Lower lobe of right lung (tissue), 2 donors: ENCODE data around the gene SLC45A1. TPM values are rescaled to one million over a fixed set of nuclear protein-coding genes. Genes with fewer than 3 reads are reported as not detected.

ENCODE experiments used
- ATAC-seq, 2 donors: fragments of 200-7000 bp; cut with Tn5 transposase; one replicate each; pipeline ENCODE4 v1.9.1; 2020 to 2022; ENCODE audit warnings: mild to moderate bottlenecking in 2 of 2, moderate library complexity in 2 of 2
- DNase-seq: peaks from one replicate; pipeline ENCODE4 v3.0.0-alpha.2; 2020
- H3K27ac ChIP-seq: fragments of 200-600 bp; one replicate; pipeline ENCODE4 v1.8.0; 2022
- H3K27me3 ChIP-seq: fragments of 200-600 bp; one replicate; pipeline ENCODE4 v1.8.0; 2022; ENCODE audit warnings: low read depth
- H3K36me3 ChIP-seq: fragments of 200-600 bp; one replicate; pipeline ENCODE4 v1.8.0; 2022; ENCODE audit warnings: mild to moderate bottlenecking
- H3K4me1 ChIP-seq: fragments of 200-600 bp; one replicate; pipeline ENCODE4 v1.8.0; 2022
- H3K4me3 ChIP-seq: fragments of 200-600 bp; one replicate; pipeline ENCODE4 v1.8.0; 2022; ENCODE audit warnings: mild to moderate bottlenecking
- H3K9me3 ChIP-seq: fragments of 200-600 bp; one replicate; pipeline ENCODE4 v1.8.0; 2022
- CTCF ChIP-seq: fragments of 200-600 bp; IDR thresholded peaks from one replicate; pipeline ENCODE4 v1.8.0; 2022; ENCODE audit warnings: antibody characterized with exemption, mild to moderate bottlenecking
- intact Hi-C: fragments of 100-400 bp; cut with DNase I; formaldehyde crosslinking; loops from one replicate; pipeline ENCODE4 v1.11.0; 2022
- total RNA-seq: library from RNA; stranded (reverse); fragmentation: NEBNext Ultra II Directional; extraction: Animal tissue kit (Norgen Biotek cat#: 25700); gene quantifications from one replicate; pipeline ENCODE4 v1.2.1, GENCODE V29; 2021
- donor health status: DM: no; HTN: yes; CAD: no; lungs with severe emphysema.

The SLC45A1 gene
- total RNA-seq, 1 donor from 2014 or later, result 0.92 TPM

DNA sequence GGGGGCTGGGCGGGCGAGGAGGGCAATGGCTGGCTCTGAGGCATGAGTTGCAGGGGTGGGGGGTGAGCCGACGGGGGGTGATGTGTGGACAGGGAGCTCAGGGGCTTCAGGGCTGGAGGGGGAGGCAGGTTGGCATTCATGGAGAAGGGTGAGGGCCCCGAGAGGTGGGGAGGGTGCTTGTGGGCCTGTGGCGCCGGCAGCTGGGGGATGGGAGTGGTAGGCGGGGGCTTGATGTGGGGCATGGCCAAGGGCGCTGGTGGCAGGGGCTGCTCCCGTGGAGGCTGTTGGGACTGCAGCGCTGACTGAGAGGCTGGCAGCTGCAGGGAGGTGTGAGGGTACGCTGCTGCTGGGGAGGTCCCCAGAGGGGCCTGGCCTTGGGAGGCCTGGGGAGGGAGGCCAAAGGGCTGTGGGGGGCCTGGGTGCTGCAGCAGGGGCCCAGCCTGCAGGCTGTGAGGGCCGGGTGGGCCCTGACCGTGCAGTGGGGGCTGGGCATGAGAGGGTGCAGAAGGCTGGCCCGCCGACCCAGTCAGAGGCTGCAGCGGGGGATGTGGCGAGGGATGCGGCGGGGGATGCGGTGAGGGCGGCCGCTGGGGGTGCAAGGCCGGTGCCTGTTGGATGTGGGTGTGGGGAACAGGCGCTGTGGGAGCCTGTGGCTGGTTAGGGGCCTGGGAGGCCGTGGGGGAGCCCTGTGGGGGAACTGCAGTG, 42.7 kb downstream of the SLC45A1 start:
- no peak for TF ChIP-seq CTCF
- H3K9me3 ChIP-seq, result no peaks in the 10 kb centered on the region
- intact Hi-C loops, result no loop called here
- H3K36me3 ChIP-seq, result peaks cover 98% of the 10 kb centered on the region
- H3K27ac ChIP-seq, result no peak overlapping the region
- ATAC-seq (no peak), DNase-seq (no peak)
- no peak overlapping the region for H3K4me3 ChIP-seq
- H3K4me1 ChIP-seq, result peaks cover 23% of the 10 kb centered on the region
- H3K27me3 ChIP-seq, result no peaks in the 10 kb centered on the region

GRCh38 chr1:8361198-8361849, 43.4 kb downstream of the SLC45A1 start:
- no peak overlapping the region for H3K27ac ChIP-seq
- H3K27me3 ChIP-seq, result no peaks in the 10 kb centered on the region
- no peak for TF ChIP-seq CTCF

DNA sequence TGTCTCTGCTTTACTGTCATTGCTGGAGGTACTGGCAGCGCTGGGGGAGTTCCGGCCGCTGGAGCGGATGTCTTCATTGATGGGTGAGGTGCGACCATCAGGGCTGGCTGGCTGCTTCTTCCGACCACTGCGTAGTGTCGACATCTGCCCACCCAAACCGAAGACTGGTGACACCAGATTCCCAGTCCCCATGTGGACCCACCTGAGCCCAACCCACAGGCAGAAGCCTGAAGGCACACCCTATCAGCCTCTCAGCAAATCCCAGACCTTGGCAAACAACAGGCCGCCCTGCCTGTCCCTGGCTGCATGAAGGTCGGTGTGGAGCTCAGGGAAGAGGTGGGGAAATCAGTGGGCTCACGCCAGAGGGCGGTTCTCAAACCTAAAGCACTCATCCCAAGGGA, 44.8 kb downstream of the SLC45A1 start:
- Histone ChIP-seq H3K27ac (no peak overlapping the region), H3K9me3 (no peaks in the 10 kb centered on the region), H3K4me1 (peaks cover 33% of the 10 kb centered on the region), H3K4me3 (no peak overlapping the region), H3K36me3 (peaks cover 87% of the 10 kb centered on the region), H3K27me3 (no peaks in the 10 kb centered on the region)
- ATAC-seq, result no peak
- intact Hi-C loops, result no loop called here
- DNase-seq, result no peak
- TF ChIP-seq CTCF, result no peak

More at GRCh38 chr1:8361198-8361849, 43.4 kb downstream of the SLC45A1 start:
- no peaks in the 10 kb centered on the region for H3K9me3 ChIP-seq
- H3K4me1 ChIP-seq, result peaks cover 23% of the 10 kb centered on the region
- no peak for ATAC-seq
- no peak for DNase-seq
- intact Hi-C loops, result no loop called here
- peaks cover 98% of the 10 kb centered on the region for H3K36me3 ChIP-seq
- no peak overlapping the region for H3K4me3 ChIP-seq

DNA sequence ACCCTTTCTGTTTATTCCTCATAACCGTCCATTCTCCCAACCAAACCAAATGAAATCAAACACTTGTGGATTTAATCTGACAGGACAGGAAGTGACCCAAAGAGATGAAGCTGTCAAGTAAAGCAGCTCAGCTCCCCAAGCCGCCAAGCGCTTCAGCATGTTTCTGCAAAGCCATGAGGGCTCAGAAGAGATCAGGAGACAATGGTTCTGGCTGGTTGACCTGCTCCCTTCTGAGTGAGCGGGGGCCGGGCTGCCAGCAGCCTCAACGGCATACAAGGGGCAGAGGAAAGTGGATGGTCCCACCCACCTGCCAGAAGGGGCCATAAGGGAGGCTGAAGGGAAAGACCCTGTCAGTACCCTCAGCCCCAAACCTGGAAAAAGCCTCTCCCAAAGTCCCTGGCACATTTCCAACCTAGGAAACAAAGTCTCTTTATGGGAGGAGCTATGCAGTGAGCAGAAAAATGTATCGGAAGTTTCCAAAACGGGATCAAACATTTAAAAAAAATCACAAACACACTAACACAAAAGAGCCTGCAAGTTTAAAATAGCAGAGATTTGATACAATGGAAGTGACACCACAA, 45.4 kb downstream of the SLC45A1 start:
- ATAC-seq (no peak), DNase-seq (no peak)
- intact Hi-C loops, result no loop called here
- Histone ChIP-seq H3K4me1 (peaks cover 37% of the 10 kb centered on the region), H3K36me3 (peaks cover 81% of the 10 kb centered on the region), H3K27me3 (no peaks in the 10 kb centered on the region), H3K9me3 (no peaks in the 10 kb centered on the region), H3K27ac (peak overlapping the region; percentile 40), H3K4me3 (no peak overlapping the region)
- TF ChIP-seq CTCF, result no peak

- TF ChIP-seq CTCF, result no peak
- Histone ChIP-seq H3K27ac (peak overlapping the region; percentile 40), H3K4me3 (no peak overlapping the region), H3K27me3 (no peaks in the 10 kb centered on the region), H3K36me3 (peaks cover 76% of the 10 kb centered on the region), H3K9me3 (no peaks in the 10 kb centered on the region), H3K4me1 (peaks cover 40% of the 10 kb centered on the region)
- no peak for ATAC-seq
- intact Hi-C loops, result no loop called here
- DNase-seq, result no peak
Measured at GRCh38 chr1:8363767-8364301, 45.9 kb downstream of the SLC45A1 start.
